Ovary (tissue), 9 donors: ENCODE measurements around the gene SLC29A1. TPM values are rescaled to one million over a fixed set of nuclear protein-coding genes. Genes with fewer than 3 reads are reported as not detected.

ENCODE experiments used
- DNase-seq, 5 donors: peaks; one replicate each; pipeline ENCODE4 v3.0.0-alpha.2; 2019 to 2020
- H3K27ac ChIP-seq, 2 donors: fragments of 200-600 bp; one replicate each; pipeline versions ENCODE4 v1.5.1 to v1.8.0; 2019 to 2022
- H3K27me3 ChIP-seq: fragments of 200-600 bp; one replicate; pipeline ENCODE4 v1.8.0; 2022
- H3K36me3 ChIP-seq: fragments of 200-600 bp; sonication (generic); one replicate; pipeline ENCODE4 v1.5.1; 2019
- H3K4me1 ChIP-seq: one replicate; pipeline ENCODE4 v1.8.1; 2013; ENCODE audit warnings: mild to moderate bottlenecking, moderate library complexity; ENCODE audit not compliant: insufficient read depth
- H3K4me3 ChIP-seq: fragments of 200-600 bp; sonication (generic); one replicate; pipeline ENCODE4 v1.5.1; 2017
- H3K9me3 ChIP-seq, 2 donors: fragments of 200-600 bp in 1 of 2; sonication (generic) in 1 of 2; one replicate each; pipeline versions ENCODE4 v1.5.1 to v1.8.1; 2013 to 2019; ENCODE audit warnings: mild to moderate bottlenecking in 1 of 2, moderate library complexity in 1 of 2
- CTCF ChIP-seq, 3 donors: fragments of 450-650 bp in 2 of 3; fragments of 200-600 bp in 1 of 3; IDR thresholded peaks; one replicate each; pipeline versions ENCODE4 v1.5.1 to v1.8.0; 2016 to 2022; ENCODE audit warnings: antibody characterized with exemption in 3 of 3, mild to moderate bottlenecking in 1 of 3
- EP300 ChIP-seq: sonication (generic); formaldehyde crosslinking; IDR thresholded peaks from one replicate; pipeline ENCODE4 v1.6.1; 2017; ENCODE audit warnings: antibody characterized with exemption
- POLR2A ChIP-seq: fragments of 450-650 bp; IDR thresholded peaks from one replicate; pipeline ENCODE4 v1.6.1; 2017; ENCODE audit warnings: antibody characterized with exemption, mild to moderate bottlenecking, moderate library complexity
- WGBS, 3 donors: extraction: QIAGEN DNeasy Blood & Tissue Kit in 1 of 3; methylation state at CpG; one replicate each; pipeline versions ENCODE4 v1.1.5 to v1.1.7; 2013 to 2017; 5-methylcytosine and 5-hydroxymethylcytosine counted together
- intact Hi-C, 4 donors: fragments of 100-400 bp; cut with DNase I; formaldehyde crosslinking; loops; one replicate each; pipeline versions ENCODE4 v1.11.0 to v1.15.1; 2022 to 2023
- polyA plus RNA-seq, 2 donors: library from polyadenylated mRNA; stranded (reverse); fragments of 200-250 nt in 1 of 2; fragments of 350-450 nt in 1 of 2; fragmentation: Illumina TruSeq in 1 of 2; extraction: RNeasy Lipid Tissue Mini Kit (QIAGEN cat#74804) in 1 of 2; gene quantifications; one replicate each; pipeline ENCODE4 v1.2.3, GENCODE V29; 2013 to 2014
- total RNA-seq, 7 donors: library from RNA; depleted of rRNA in 2 of 7; stranded (reverse); fragments of >200 nt in 2 of 7; fragmentation: NEBNext Ultra II Directional in 3 of 7; extraction: Animal tissue kit (Norgen Biotek cat#: 25700) in 3 of 7; gene quantifications; one replicate each; pipeline versions ENCODE4 v1.1.0 to v1.2.4, GENCODE V29; 2016 to 2023
- donor health status: DM: no; HTN: no; CAD: no; lungs with moderate emphysema.
- donor health status: DM: no; HTN: no; CAD: no.
- donor health status: Bipolar disorder and iron deficiency.
- donor health status: DM: yes; HTN: yes; CAD: no.
- donor health status: DM: no; HTN: no; CAD: no.
- donor health status: DM: yes; HTN: yes; CAD: no.

Gene SLC29A1
- total and polyA plus RNA-seq, 9 donors = 11.2 to 54.0 (median 30.2) TPM

GRCh38 chr6:44225579-44226325, 2.4 kb downstream of the SLC29A1 start:
- H3K4me1 ChIP-seq = peaks cover 36% of the 10 kb centered on the region
- no peaks in the 10 kb centered on the region for H3K27me3 ChIP-seq
- no peaks in the 10 kb centered on the region for H3K9me3 ChIP-seq
- intact Hi-C loops = loop anchor here in 1 of 4 donors (5.0 kb wide), 1 partner anchor 48 kb away; no protein-coding TSS in a partner anchor
- no peak overlapping the region for H3K4me3 ChIP-seq
- WGBS, 3 donors = 73 to 83% (median 82%) methylated on average over 8 of the region's 8 CpGs
- H3K27ac ChIP-seq = peak overlapping the region in 1 of 2 donors; percentile 67
- TF ChIP-seq CTCF (IDR thresholded peaks at IDR 0.05) (no peak), EP300 (no peak), POLR2A (no peak)
- DNase-seq = no peak
- H3K36me3 ChIP-seq = no peaks in the 10 kb centered on the region

- H3K36me3 ChIP-seq = no peaks in the 10 kb centered on the region
- no peaks in the 10 kb centered on the region for H3K9me3 ChIP-seq
- peaks cover 31% of the 10 kb centered on the region for H3K4me1 ChIP-seq
- TF ChIP-seq EP300 (no peak), CTCF (IDR thresholded peaks at IDR 0.05) (no peak), POLR2A (no peak)
- intact Hi-C loops = loop anchor here in 1 of 4 donors (5.0 kb wide), 1 partner anchor 49 kb away; no protein-coding TSS in a partner anchor
- H3K27ac ChIP-seq = peak overlapping the region; percentile 45 to 67
- WGBS, 3 donors = 17 to 28% (median 17%) methylated on average over 15 of the region's 15 CpGs
- no peaks in the 10 kb centered on the region for H3K27me3 ChIP-seq
- peak overlapping the region; percentile 0 for H3K4me3 ChIP-seq
- DNase-seq = peak in 2 of 5 donors; percentile 56 to 61
Observed at GRCh38 chr6:44226368-44227147, 3.2 kb downstream of the SLC29A1 start.

GRCh38 chr6:44227148-44227793, 3.9 kb downstream of the SLC29A1 start:
- no peak for TF ChIP-seq EP300
- TF ChIP-seq POLR2A = peak; percentile 4
- TF ChIP-seq CTCF (IDR thresholded peaks at IDR 0.05) = no peak
- no peaks in the 10 kb centered on the region for H3K36me3 ChIP-seq
- no peaks in the 10 kb centered on the region for H3K9me3 ChIP-seq
- intact Hi-C loops = loop anchor here in 1 of 4 donors (5.0 kb wide), 1 partner anchor 50 kb away; no protein-coding TSS in a partner anchor
- WGBS, 3 donors = 48 to 64% (median 58%) methylated on average over 7 of the region's 7 CpGs
- H3K4me3 ChIP-seq = peak overlapping the region; percentile 0
- peak overlapping the region; percentile 45 to 67 for H3K27ac ChIP-seq
- no peak for DNase-seq
- peaks cover 27% of the 10 kb centered on the region for H3K4me1 ChIP-seq
- no peaks in the 10 kb centered on the region for H3K27me3 ChIP-seq

GRCh38 chr6:44228031-44228430, 4.6 kb downstream of the SLC29A1 start:
- TF ChIP-seq EP300 = no peak
- TF ChIP-seq POLR2A = no peak
- TF ChIP-seq CTCF (IDR thresholded peaks at IDR 0.05) = no peak
- Histone ChIP-seq H3K27me3 (no peaks in the 10 kb centered on the region), H3K27ac (peak overlapping the region in 1 of 2 donors; percentile 67), H3K4me3 (no peak overlapping the region), H3K4me1 (peaks cover 22% of the 10 kb centered on the region), H3K36me3 (no peaks in the 10 kb centered on the region), H3K9me3 (no peaks in the 10 kb centered on the region)
- WGBS, 3 donors = 81 to 92% (median 89%) methylated on average over 6 of the region's 6 CpGs
- intact Hi-C loops = loop anchor here in 1 of 4 donors (5.0 kb wide), 1 partner anchor 51 kb away; no protein-coding TSS in a partner anchor
- DNase-seq = no peak
